IMR-90 (cell line): ENCODE measurements around the gene CLCN4. TPM values are rescaled to one million over a fixed set of nuclear protein-coding genes. Genes with fewer than 3 reads are reported as not detected.
A peak's percentile ranks its signal among the peaks of the same experiment; 100 is the strongest.

Source experiments
- ATAC-seq: fragments of 200-7000 bp; cut with Tn5 transposase; 2 replicates; pipeline ENCODE4 v1.9.1; 2020; ENCODE audit warnings: low read depth, mild to moderate bottlenecking, moderate library complexity
- BruUV-seq: library from RNA; stranded (reverse); fragments of 400-500 nt; replicated peaks from 2 replicates; lab custom pipeline; 2021; lab: Mats Ljungman, UMichigan
- CTCF ChIA-PET: fragments of 300-600 bp; formaldehyde crosslinking; extraction: SDS; loops from one replicate; lab custom pipeline; 2021; ENCODE audit warnings: antibody characterized with exemption; lab: Yijun Ruan, JAX
- POLR2A ChIA-PET: fragments of 300-600 bp; sonication (Branson Sonifier 250); formaldehyde crosslinking; loops from one replicate; lab custom pipeline; 2022; ENCODE audit warnings: antibody characterized with exemption; ENCODE audit not compliant: unreplicated experiment; lab: Charles Lee
- DNase-seq: peaks from one replicate; pipeline ENCODE4 v3.0.0; 2013
- H2AFZ ChIP-seq: replicated peaks from 2 replicates; pipeline ENCODE3; 2013; ENCODE audit warnings: low read length, mild to moderate bottlenecking; ENCODE audit not compliant: poor library complexity
- H2AK5ac ChIP-seq: 2 replicates; pipeline ENCODE4 v1.6.1; 2013; ENCODE audit warnings: low read depth, low read length, inconsistent platforms
- H2AK9ac ChIP-seq: replicated peaks from 2 replicates; pipeline ENCODE3; 2013; ENCODE audit warnings: mild to moderate bottlenecking, low read depth, low read length, moderate library complexity; ENCODE audit not compliant: poor library complexity
- H2BK120ac ChIP-seq: 2 replicates; pipeline ENCODE4 v1.6.1; 2013; ENCODE audit warnings: low read depth, low read length, inconsistent platforms
- H2BK15ac ChIP-seq: 3 replicates; pipeline ENCODE4 v1.6.1; 2013; ENCODE audit warnings: low read depth, low read length, inconsistent platforms
- H2BK20ac ChIP-seq: 2 replicates; pipeline ENCODE4 v1.6.1; 2013; ENCODE audit warnings: low read depth, mild to moderate bottlenecking, inconsistent platforms, low read length, moderate library complexity
- H2BK5ac ChIP-seq: 2 replicates; pipeline ENCODE4 v1.6.1; 2013; ENCODE audit warnings: mild to moderate bottlenecking, low read depth, low read length, inconsistent platforms; ENCODE audit not compliant: poor library complexity, severe bottlenecking
- H3K14ac ChIP-seq: replicated peaks from 2 replicates; pipeline ENCODE4 v1.6.1; 2013; ENCODE audit warnings: low read depth, low read length, inconsistent platforms
- H3K18ac ChIP-seq: 2 replicates; pipeline ENCODE4 v1.6.1; 2013; ENCODE audit warnings: low read depth, low read length, control low read depth
- H3K23ac ChIP-seq: 2 replicates; pipeline ENCODE4 v1.6.1; 2013; ENCODE audit warnings: low read depth, low read length, inconsistent platforms
- H3K27ac ChIP-seq: 2 replicates; pipeline ENCODE4 v1.5.1; 2013; ENCODE audit warnings: mild to moderate bottlenecking, control low read depth, low read length; ENCODE audit not compliant: insufficient read depth
- H3K27me3 ChIP-seq: 2 replicates; pipeline ENCODE4 v1.6.1; 2013; ENCODE audit warnings: low read length; ENCODE audit not compliant: control insufficient read depth, insufficient read depth
- H3K36me3 ChIP-seq: 2 replicates; pipeline ENCODE4 v1.6.1; 2013; ENCODE audit warnings: low read length, mixed read lengths; ENCODE audit not compliant: control insufficient read depth, insufficient read depth
- H3K4ac ChIP-seq: 2 replicates; pipeline ENCODE4 v1.6.1; 2013; ENCODE audit warnings: low read depth, low read length, inconsistent platforms
- H3K4me1 ChIP-seq: 2 replicates; pipeline ENCODE4 v1.6.1; 2013; ENCODE audit warnings: low read length, mixed read lengths; ENCODE audit not compliant: control insufficient read depth, insufficient read depth
- H3K4me2 ChIP-seq: 2 replicates; pipeline ENCODE4 v1.6.1; 2013; ENCODE audit warnings: low read depth, mild to moderate bottlenecking, control low read depth, low read length, moderate library complexity
- H3K4me3 ChIP-seq: 2 replicates; pipeline ENCODE4 v1.5.1; 2013; ENCODE audit warnings: low read depth, mild to moderate bottlenecking, control low read depth, low read length, moderate library complexity; ENCODE audit not compliant: insufficient read depth
- H3K56ac ChIP-seq: 2 replicates; pipeline ENCODE4 v1.6.1; 2013; ENCODE audit warnings: low read length, inconsistent platforms; ENCODE audit not compliant: insufficient read depth; ENCODE audit errors: extremely low read depth
- H3K79me1 ChIP-seq, 2 experiments: 2 replicates each; pipeline ENCODE4 v1.6.1; 2013; ENCODE audit warnings: low read length in 2 of 2, inconsistent platforms in 1 of 2, low read depth in 1 of 2
- H3K9ac ChIP-seq: 2 replicates; pipeline ENCODE4 v1.6.1; 2013; ENCODE audit warnings: low read depth, low read length, control low read depth
- H3K9me1 ChIP-seq: 2 replicates; pipeline ENCODE4 v1.6.1; 2013; ENCODE audit warnings: low read length, inconsistent platforms; ENCODE audit not compliant: insufficient read depth
- H3K9me3 ChIP-seq: 2 replicates; pipeline ENCODE4 v1.6.1; 2013; ENCODE audit warnings: low read length; ENCODE audit not compliant: control insufficient read depth, insufficient read depth
- H4K20me1 ChIP-seq: 2 replicates; pipeline ENCODE4 v1.6.1; 2013; ENCODE audit warnings: low read length, inconsistent platforms; ENCODE audit not compliant: insufficient read depth
- H4K5ac ChIP-seq: 2 replicates; pipeline ENCODE4 v1.6.1; 2013; ENCODE audit warnings: mild to moderate bottlenecking, low read depth, low read length, control low read depth
- H4K8ac ChIP-seq, 2 experiments: 2 replicates each; pipeline ENCODE4 v1.6.1; 2013; ENCODE audit warnings: low read depth in 2 of 2, low read length in 2 of 2, control low read depth in 1 of 2, inconsistent platforms in 1 of 2
- H4K91ac ChIP-seq: 2 replicates; pipeline ENCODE4 v1.6.1; 2013; ENCODE audit warnings: low read depth, low read length, inconsistent platforms; ENCODE audit not compliant: insufficient read depth
- BHLHE40 ChIP-seq: fragments of 150-350 bp; IDR thresholded peaks from 2 replicates; pipeline ENCODE4 v1.6.1; 2016; ENCODE audit warnings: mild to moderate bottlenecking, low read depth, low read length
- WGBS, 2 experiments: methylation state at CpG; one replicate each; pipeline versions ENCODE4 v1.1.5 to v1.1.7; 2013; ENCODE audit warnings: missing lambda C conversion rate in 2 of 2; ENCODE audit not compliant: insufficient read length in 1 of 2; ENCODE audit errors: extremely low coverage in 2 of 2; 5-methylcytosine and 5-hydroxymethylcytosine counted together
- dilution Hi-C: fragments of 300-500 bp; cut with HindIII; formaldehyde crosslinking; loops from one replicate; pipeline ENCODE4 v1.14.3; 2018; ENCODE audit warnings: low sequenced_read_pairs; ENCODE audit not compliant: unreplicated experiment
- in situ Hi-C: fragments of 300-500 bp; cut with MboI; formaldehyde crosslinking; loops from 3 replicates; pipeline ENCODE4 v1.14.3; 2019; ENCODE audit warnings: low sequenced_read_pairs, inconsistent platforms, mixed read lengths
- intact Hi-C: fragments of 100-400 bp; cut with micrococcal nuclease; formaldehyde crosslinking; loops from 2 replicates; pipeline ENCODE4 v1.10.0; 2022
- polyA plus RNA-seq, 3 experiments: library from polyadenylated mRNA; depleted of rRNA; stranded (reverse); fragments of >200 nt; gene quantifications; 2 replicates each; pipeline ENCODE4 v1.2.3, GENCODE V29; 2012; ENCODE audit warnings: low replicate concordance in 1 of 3
- total RNA-seq: library from RNA; depleted of rRNA; stranded (reverse); fragments of >200 nt; gene quantifications from 2 replicates; pipeline ENCODE4 v1.2.3, GENCODE V29; 2012

The CLCN4 gene
- total and polyA plus RNA-seq, 2 of the 4 experiments (the other 2 are of a cell fraction) = 2.2 to 4.5 TPM

DNA sequence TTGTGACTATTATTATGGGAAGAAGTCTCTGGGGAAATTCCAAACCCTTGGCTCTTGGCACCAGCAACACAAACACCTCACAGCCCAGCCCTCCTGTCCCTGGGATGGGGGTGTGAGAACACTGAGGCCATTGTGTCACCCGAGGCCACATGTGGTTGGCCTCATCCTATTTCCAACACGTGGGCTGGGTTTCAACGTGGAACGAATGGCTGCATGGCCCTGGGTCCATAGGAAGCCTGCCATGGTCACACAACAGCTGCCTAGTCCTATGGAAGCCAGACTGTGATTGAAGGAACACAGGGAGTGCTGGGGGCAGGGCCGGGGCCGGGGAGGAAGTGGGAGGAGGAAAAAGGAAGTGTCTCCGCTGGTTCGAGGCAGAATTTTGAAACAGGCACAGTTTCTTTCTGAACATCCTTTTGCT is 10.0 kb downstream of the CLCN4 start:
- H3K27ac ChIP-seq = no peak overlapping the region
- H3K23ac ChIP-seq = no peak overlapping the region
- H3K4me1 ChIP-seq = no peaks in the 10 kb centered on the region
- no peak overlapping the region for H3K56ac ChIP-seq
- H3K27me3 ChIP-seq = no peaks in the 10 kb centered on the region
- no peak overlapping the region for H2AK9ac ChIP-seq
- WGBS, 2 experiments = 55% methylated on average over 3 of the region's 8 CpGs; no CpG with 5 or more reads in 1 of the 2 experiments
- in situ Hi-C loops = no loop called here
- H2AFZ ChIP-seq = peak overlapping the region; percentile 40
- no peak overlapping the region for H3K4me3 ChIP-seq
- H4K8ac ChIP-seq = no peak overlapping the region
- intact Hi-C loops = no loop called here
- H4K5ac ChIP-seq = no peak overlapping the region
- CTCF ChIA-PET = interaction anchor here (1.4 kb wide), 1 partner anchor 47 kb away, joined by 3 read pairs; no protein-coding TSS in a partner anchor
- no peak overlapping the region for H2BK120ac ChIP-seq
- DNase-seq (no peak), ATAC-seq (no peak)
- H3K9ac ChIP-seq = no peak overlapping the region
- H3K9me3 ChIP-seq = no peaks in the 10 kb centered on the region
- TF ChIP-seq BHLHE40 = no peak
- no peak overlapping the region for H3K18ac ChIP-seq
- H4K20me1 ChIP-seq = no peaks in the 10 kb centered on the region
- H2BK15ac ChIP-seq = no peak overlapping the region
- dilution Hi-C loops = no loop called here
- no peaks in the 10 kb centered on the region for H3K9me1 ChIP-seq
- H3K14ac ChIP-seq = no peak overlapping the region
- POLR2A ChIA-PET = no interaction called here
- no peak overlapping the region for H3K4ac ChIP-seq
- H2BK20ac ChIP-seq = no peak overlapping the region
- H4K91ac ChIP-seq = no peak overlapping the region
- no peak overlapping the region for H2BK5ac ChIP-seq
- no TSS peak for BruUV-seq
- H3K4me2 ChIP-seq = no peak overlapping the region
- H3K36me3 ChIP-seq = no peaks in the 10 kb centered on the region
- no peaks in the 10 kb centered on the region for H3K79me1 ChIP-seq
- no peak overlapping the region for H2AK5ac ChIP-seq
